Camera-type eye (tissue), 1 donor: ENCODE results near the gene SLC35A5. TPM values are rescaled to one million over a fixed set of nuclear protein-coding genes. Genes with fewer than 3 reads are reported as not detected.

Source experiments
- total RNA-seq: library from RNA; depleted of rRNA; stranded (reverse); fragments of >200 nt; gene quantifications from one replicate; pipeline ENCODE4 v1.2.3, GENCODE V29; 2014

SLC35A5 gene
- 65.5 TPM for total RNA-seq

DNA sequence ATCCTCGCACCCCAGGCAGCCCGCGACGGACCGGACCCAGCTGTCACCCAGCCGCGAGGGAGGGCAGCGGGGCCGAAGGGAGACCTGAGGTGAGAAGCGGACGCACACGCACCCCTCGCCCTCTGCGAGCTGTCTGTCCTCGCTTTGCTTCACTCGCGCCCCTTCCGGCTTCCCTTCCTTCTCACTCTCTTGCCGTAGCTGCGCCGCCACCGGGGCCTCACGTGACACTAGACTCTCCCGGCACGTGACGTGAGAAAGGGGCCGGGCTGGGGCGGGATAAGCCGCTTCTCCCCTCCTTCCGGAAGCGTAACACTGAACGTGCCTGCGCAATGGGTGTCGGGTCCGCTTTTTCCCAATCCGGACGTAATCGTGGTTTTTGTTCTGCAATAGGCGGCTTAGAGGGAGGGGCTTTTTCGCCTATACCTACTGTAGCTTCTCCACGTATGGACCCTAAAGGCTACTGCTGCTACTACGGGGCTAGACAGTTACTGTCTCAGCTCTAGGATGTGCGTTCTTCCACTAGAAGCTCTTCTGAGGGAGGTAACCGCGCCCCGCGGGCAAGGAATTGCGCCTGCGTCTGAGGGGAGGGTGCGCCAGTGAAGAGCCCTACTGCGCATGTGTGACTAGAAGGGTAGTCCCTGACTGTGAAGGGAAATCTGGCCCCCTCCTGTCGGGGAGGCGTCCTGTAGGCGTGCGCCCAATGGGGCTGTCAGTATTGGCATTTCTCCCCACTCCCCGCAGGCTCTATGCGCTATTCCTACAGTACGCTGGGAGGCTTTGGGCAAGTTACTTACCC lies at the start of gene SLC35A5, which contains the start of gene ATG3:
Gene SLC35A5 (plus strand): TSS at position 312 of the 796 bp plus-strand sequence. CDS start 1,359 bp downstream, outside the sequence.
Gene ATG3 (minus strand): TSS at position 229 of the 796 bp plus-strand sequence. CDS start 434 bp downstream, outside the sequence.

Other genes starting within 250 kb of the SLC35A5 start
- 35.0 TPM for gene CD200, start 228.9 kb upstream of the SLC35A5 start, total RNA-seq
- not detected for gene BTLA, start 62.6 kb upstream of the SLC35A5 start, total RNA-seq
- gene ATG3, start 83 bp upstream of the SLC35A5 start, total RNA-seq: 51.2 TPM
- 43.5 TPM for gene CCDC80, start 79.1 kb downstream of the SLC35A5 start, total RNA-seq